KBM-7 (cell line): Measurements from ENCODE around the gene SLC23A2.

Experiments
- DNase-seq: peaks from one replicate; pipeline ENCODE4 v3.0.0-alpha.2; 2015
- in situ Hi-C: fragments of 300-500 bp; cut with MboI; formaldehyde crosslinking; loops from 2 replicates; pipeline ENCODE4 v1.14.3; 2020; ENCODE audit warnings: low sequenced_read_pairs, low pct_unique_long_range_greater_than_20kb, mixed read lengths

SLC23A2 gene

DNA sequence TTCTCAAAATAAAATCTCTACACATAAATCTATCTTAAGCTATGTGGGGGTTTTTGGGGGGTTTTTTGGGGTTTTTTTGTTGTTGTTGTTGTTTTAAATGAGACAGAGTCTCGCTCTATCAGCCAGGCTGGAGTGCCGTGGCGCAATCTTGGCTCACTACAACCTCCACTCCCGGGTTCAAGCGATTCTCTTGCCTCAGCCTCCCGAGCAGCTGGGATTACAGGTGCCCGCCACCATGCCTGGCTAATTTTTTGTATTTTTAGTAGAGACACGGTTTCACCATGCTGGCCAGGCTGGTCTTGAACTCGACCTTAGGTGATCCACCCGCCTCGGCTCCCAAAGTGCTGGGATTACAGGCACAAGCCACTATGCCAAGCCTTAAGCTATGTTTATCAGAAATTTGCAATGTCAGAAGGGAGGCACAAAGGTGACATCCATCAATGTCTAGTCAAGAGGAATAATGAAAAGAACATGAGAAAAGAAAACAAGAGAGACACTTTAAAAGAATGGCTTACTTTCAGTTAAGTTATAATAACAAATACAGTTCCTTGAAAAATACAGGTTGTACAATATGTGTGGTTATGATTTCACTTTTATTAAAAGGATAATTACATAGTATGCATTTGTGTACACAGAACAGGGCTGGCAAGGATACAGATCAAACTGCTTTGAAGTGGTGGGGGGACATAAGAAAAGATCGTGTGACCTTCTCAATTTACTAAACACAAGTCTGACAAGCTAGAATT lies 28.6 kb downstream of the SLC23A2 start:
- no peak for DNase-seq
- in situ Hi-C loops, result no loop called here

DNA sequence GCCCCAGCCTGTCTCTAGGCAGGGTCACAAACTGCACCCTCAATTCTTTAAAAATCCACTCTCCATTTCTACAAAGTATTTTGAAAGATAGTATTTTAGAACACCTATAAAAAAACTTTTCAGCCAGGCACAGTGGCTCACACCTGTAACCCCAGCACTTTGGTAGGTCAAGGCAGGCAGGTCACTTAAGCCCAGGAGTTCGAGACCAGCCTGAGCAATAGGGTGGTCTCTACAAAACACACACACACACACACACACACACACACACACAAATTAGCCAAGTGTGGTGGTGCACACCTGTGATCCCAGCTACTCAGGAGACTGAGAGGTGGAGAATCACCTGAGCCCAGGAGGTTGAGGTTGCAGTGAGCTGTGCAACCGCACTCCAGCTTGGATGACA lies 30.2 kb downstream of the SLC23A2 start:
- DNase-seq, result no peak
- in situ Hi-C loops, result no loop called here

DNA sequence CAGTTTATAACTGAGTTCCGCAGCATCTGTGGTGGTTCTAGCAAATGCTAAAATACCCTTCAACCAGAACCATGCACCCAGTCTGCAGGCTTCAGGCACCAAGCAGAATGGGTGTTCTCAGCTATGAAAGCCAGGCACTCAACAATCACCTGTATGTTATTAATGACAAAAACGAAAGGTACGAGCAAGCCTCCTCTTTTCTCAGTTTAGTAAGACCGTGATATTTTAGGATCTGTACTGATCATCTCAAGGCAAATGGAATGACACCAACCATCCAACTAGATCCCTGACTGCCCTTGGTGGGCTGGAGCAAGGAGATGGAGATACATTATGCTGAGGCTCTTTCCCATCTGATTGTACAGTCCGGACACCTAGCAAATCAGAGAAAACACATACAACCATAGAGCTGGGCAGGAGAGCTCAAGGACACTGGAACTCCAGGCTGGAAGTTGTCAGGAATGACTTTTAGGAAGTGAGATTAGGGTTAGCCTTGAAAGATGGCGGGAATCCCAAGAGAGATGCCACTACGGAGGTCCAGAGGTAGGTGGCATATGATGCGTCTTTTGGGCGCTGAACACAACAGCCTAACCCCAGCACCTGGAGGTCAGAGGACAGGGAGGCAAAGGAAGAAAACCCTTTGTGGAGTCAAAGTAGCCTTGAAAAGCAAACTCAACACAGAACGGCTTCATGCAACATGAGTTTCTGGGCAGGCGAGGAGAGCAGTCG lies 33.4 kb downstream of the SLC23A2 start:
- in situ Hi-C loops, result no loop called here
- no peak for DNase-seq

- DNase-seq, result no peak
- in situ Hi-C loops, result no loop called here
Observed at GRCh38 chr20:4966826-4967751, 34.2 kb downstream of the SLC23A2 start.

- in situ Hi-C loops, result no loop called here
- DNase-seq, result peak; percentile 44
Observed at GRCh38 chr20:4962241-4962855, 39.0 kb downstream of the SLC23A2 start.

DNA sequence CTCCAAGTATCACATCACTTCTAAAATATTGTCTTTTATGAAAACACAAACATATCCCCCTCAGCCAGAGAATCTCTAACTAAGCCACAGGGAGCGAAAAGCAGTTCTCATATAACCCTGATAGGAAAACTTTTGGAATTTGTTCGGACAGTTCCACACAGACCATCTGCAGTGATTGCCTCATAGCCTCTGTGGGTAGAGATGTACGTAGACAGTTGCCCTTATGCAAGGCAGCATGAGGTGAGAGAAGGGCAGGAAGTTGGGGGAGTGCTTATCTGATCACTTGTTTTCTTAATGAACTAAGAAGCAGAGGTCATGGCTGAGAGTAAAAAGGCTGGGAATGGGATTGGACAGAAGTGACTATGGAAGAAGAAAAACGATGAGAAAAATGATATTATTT lies 39.6 kb downstream of the SLC23A2 start:
- DNase-seq, result peak; percentile 71
- in situ Hi-C loops, result no loop called here

GRCh38 chr20:4959592-4959991 lies 41.7 kb downstream of the SLC23A2 start:
- in situ Hi-C loops, result no loop called here
- DNase-seq, result peak; percentile 27

DNA sequence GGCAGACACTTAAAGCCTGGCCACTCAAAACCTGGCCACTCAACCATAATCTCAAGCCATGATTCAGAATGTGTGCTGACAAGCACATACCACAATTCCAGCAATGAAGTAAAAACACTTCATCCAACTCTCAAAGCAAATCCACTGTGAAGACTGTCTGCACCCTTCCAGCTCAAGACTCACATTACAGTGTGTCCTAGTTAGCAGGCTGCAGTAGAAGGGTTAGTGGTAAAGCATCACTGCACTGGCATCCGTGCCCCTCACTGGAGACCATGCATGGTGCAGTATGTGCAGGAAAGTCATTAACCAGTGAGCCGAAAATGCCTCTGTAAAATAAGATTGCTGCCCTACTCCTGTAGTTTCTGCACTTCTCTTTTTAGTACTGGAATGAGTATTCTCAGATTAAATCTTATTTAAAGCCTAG lies 43.4 kb downstream of the SLC23A2 start:
- peak; percentile 11 for DNase-seq
- in situ Hi-C loops, result no loop called here

DNA sequence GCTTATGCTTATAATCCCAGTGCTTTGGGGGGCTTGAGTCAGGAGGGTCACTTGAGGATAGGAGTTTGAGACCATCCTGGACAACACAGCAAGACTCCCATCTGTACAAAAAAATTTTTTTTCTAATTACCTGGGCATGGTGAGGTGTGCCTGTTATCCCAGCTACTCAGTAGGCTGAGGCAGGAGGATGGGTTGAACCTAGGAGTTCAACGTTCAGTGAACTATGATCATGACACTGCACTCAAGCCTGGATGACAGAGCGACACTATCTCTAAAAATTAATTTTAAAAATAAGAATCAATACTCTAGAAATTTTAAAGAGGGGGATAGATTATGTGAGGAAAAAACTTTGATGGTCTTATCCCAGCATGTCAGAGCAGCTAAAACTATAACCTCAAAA lies 44.1 kb downstream of the SLC23A2 start:
- in situ Hi-C loops, result no loop called here
- no peak for DNase-seq

DNA sequence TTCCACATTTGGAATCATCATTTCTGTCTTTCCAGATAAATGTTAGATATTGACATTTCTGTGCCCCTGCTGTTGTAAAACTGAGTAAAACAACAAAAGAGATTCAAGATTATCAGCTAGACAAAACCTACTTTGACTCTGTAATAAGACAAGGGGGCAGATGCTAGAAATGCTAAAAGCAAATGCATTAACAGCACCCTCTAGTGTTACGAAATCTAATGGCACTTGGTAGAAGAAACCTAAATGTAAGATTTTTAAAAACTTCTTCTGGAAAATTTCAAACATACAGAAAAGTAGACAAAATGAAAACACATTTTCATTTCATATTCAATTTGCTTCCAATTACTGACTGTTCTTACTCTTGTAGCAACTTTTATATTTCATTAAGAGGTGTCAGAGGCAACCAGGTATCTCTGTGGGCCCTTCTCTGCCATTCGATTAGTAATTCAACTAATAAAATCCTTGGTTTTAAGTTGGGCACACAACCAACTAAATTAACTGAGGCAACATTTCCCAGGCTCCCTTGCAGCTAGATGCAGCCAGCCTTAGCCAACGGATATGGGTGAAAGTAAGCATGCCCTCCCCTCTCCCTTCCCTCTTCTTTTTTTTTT lies 45.0 kb downstream of the SLC23A2 start:
- in situ Hi-C loops, result no loop called here
- DNase-seq, result peak; percentile 68

- in situ Hi-C loops, result no loop called here
- DNase-seq, result no peak
Observed at GRCh38 chr20:4953881-4954280, 47.4 kb downstream of the SLC23A2 start.

DNA sequence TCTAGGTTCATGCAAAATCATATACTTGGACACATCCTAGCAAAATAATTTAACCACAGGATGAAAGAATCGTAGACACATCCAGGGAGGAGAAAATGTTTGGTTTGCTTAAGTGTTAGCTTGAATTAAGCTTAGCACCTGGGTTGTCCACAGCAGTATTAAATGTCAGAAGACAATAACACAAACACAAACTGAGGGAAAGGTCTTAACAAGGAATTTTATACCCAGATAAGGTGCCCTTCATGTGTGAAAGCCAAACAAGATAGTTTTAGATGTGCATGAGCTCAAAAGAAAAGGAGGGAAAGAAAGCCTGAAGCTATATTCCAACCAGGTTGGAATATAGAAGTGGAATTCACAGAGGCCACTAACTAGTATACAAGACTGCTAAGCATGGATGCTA lies 49.1 kb downstream of the SLC23A2 start:
- in situ Hi-C loops, result no loop called here
- no peak for DNase-seq

GRCh38 chr20:4951299-4951698 lies 50.0 kb downstream of the SLC23A2 start:
- in situ Hi-C loops, result no loop called here
- no peak for DNase-seq

DNA sequence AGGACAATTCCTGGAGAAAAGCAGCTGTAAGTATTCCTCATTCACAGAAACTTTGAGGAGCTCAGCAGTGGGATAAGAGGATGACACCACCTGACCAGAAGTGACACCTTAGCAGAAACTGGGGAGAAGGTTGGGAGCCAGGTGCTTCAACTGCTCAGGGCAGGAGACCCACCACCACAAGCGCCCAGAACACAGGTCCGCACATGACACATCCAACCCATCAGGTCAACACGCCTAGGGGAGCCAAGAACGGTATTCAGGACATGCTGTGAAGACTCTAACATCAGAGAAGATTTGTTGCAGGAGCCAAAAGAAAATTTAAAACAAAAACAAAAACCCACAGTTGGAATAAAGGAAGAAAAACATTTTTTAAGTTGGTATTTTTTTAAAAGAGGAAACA lies 50.5 kb downstream of the SLC23A2 start:
- in situ Hi-C loops, result no loop called here
- DNase-seq, result no peak

DNA sequence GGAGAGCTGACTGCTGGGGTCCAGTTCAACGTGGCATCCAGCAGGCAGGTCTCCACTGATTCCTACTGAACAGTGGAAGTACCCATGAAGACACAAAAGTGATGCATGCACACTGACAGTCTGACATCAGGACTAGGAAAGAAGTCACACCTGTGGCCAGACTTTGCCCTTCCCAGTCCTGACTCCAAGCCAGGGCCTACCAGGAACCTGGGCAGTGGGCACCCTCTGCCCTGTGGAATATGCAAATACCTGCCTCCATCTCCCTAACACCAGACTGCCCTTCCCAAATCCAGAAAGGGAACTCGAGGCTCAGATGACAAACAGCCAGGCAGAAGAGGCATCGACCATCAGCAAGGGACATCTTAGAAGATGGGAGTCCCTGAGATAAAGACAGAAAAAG lies 50.9 kb downstream of the SLC23A2 start:
- DNase-seq, result no peak
- in situ Hi-C loops, result no loop called here

GRCh38 chr20:4949833-4950178 lies 51.5 kb downstream of the SLC23A2 start:
- DNase-seq, result peak; percentile 21
- in situ Hi-C loops, result no loop called here

- DNase-seq, result no peak
- in situ Hi-C loops, result no loop called here
Observed at GRCh38 chr20:4947817-4948559, 53.3 kb downstream of the SLC23A2 start.

DNA sequence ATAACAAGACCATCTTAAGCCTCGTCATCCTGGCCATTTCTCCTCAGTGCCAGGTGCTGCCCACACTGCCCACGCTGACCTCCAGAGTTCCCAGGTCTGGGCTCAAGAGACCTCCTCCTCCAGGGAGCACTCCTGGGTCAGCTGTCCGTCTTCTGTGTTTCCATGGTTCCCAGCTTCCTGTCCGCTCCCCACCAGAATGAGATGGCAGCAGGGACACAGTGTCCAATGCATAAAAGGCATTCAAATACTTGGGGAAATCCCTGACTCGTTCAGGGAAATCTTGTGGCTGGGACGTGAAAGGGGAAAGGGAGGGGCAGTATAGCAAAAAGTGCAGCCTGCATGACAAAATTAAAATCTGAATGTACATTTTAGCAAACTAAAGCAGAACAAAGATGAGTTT lies 54.3 kb downstream of the SLC23A2 start:
- in situ Hi-C loops, result no loop called here
- no peak for DNase-seq
